ENCODE data around the gene SORL1.

DNA sequence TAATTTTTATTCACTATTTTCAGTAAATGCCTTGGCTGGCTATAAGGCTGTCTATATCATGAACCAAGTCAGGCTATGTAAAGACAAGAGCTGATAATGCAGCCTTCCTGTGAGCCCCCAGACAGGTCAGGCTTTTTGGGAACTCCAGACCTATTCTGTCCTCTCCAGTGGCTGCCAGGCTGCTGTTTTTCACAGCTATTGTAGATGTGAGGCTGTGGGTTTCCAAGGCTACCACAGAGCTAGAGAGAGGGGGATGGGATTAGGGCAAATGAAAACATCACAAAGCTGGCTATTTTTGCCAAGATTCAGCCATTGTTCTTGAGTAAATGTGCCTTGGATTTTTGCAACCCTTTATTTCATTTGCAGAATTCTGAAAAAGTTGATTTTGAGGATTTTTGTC, 56.3 kb downstream of the SORL1 start:
- no peak for TF ChIP-seq CTCF (IDR thresholded peaks at IDR 0.05)
- no peak for TF ChIP-seq POLR2A (IDR thresholded peaks at IDR 0.05)

Data from testis (tissue), 2 donors.